K562 (cell line): ENCODE measurements around the gene ADCY5. TPM values are rescaled to one million over a fixed set of nuclear protein-coding genes. Genes with fewer than 3 reads are reported as not detected.

Experiments
- CLOCK ChIP-seq: fragments of 250-450 bp; sonication (Bioruptor Pico); IDR thresholded peaks from 2 replicates; pipeline ENCODE4 v1.4.0; 2020; ENCODE audit warnings: mild to moderate bottlenecking, moderate library complexity, borderline replicate concordance
- E2F1 ChIP-seq: sonication (generic); formaldehyde crosslinking; IDR thresholded peaks from 2 replicates; pipeline ENCODE4 v1.8.1; 2023; ENCODE audit warnings: mild to moderate bottlenecking, missing genetic modification reagents, moderate library complexity
- EHMT2 ChIP-seq: fragments of 450-650 bp; IDR thresholded peaks from 2 replicates; pipeline ENCODE4 v1.6.1; 2018; ENCODE audit warnings: antibody characterized with exemption
- NUFIP1 ChIP-seq: fragments of 450-650 bp; IDR thresholded peaks from 2 replicates; pipeline ENCODE4 v1.6.1; 2018; ENCODE audit not compliant: partially characterized antibody
- polyA plus RNA-seq, 8 experiments: library from polyadenylated mRNA; depleted of rRNA in 4 of 8; stranded (reverse) in 5 of 8; unstranded in 3 of 8; fragments of >200 nt; fragmentation: Nextera tagmentation in 2 of 8; fragmentation: Illumina TruSeq in 1 of 8; extraction: Ambion mirVana in 2 of 8; extraction: Trizol in 1 of 8; gene quantifications; 2 replicates each; pipeline versions ENCODE4 v1.2.1 to v1.2.3, GENCODE V29; 2011 to 2014; ENCODE audit warnings: inconsistent platforms in 1 of 8, missing spikeins in 1 of 8
- total RNA-seq, 7 experiments: library from RNA; depleted of rRNA in 6 of 7; stranded (reverse); fragments of >200 nt in 6 of 7; fragmentation: Illumina TruSeq in 2 of 7; extraction: Trizol in 2 of 7; gene quantifications; 2 replicates each; pipeline versions ENCODE4 v1.2.1 to v1.2.3, GENCODE V29; 2011 to 2021; ENCODE audit warnings: low replicate concordance in 1 of 7
- TF ChIP-seq, protein P1 (sequence below): fragments of 450-650 bp; IDR thresholded peaks from 2 replicates; pipeline ENCODE4 v1.7.0; 2016; ENCODE audit warnings: borderline replicate concordance

The ADCY5 gene
- total and polyA plus RNA-seq, 9 of the 15 experiments (the other 6 are each of a cell fraction or from before 2014, with no cell fraction given), result under 0.01 TPM; not detected in 8

- TF ChIP-seq CLOCK, result no peak
- TF ChIP-seq EHMT2, result peak; percentile 99
- TF ChIP-seq, protein P1, sequence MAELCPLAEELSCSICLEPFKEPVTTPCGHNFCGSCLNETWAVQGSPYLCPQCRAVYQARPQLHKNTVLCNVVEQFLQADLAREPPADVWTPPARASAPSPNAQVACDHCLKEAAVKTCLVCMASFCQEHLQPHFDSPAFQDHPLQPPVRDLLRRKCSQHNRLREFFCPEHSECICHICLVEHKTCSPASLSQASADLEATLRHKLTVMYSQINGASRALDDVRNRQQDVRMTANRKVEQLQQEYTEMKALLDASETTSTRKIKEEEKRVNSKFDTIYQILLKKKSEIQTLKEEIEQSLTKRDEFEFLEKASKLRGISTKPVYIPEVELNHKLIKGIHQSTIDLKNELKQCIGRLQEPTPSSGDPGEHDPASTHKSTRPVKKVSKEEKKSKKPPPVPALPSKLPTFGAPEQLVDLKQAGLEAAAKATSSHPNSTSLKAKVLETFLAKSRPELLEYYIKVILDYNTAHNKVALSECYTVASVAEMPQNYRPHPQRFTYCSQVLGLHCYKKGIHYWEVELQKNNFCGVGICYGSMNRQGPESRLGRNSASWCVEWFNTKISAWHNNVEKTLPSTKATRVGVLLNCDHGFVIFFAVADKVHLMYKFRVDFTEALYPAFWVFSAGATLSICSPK, result no peak
- TF ChIP-seq NUFIP1, result no peak
- TF ChIP-seq E2F1 (CRISPR knock-in tag), result no peak
These were observed 162.4 kb downstream of the ADCY5 start (continued) for GRCh38 chr3:123286308-123287023.
